LNCaP clone FGC (cell line): ENCODE measurements around the gene SMPD2.
A peak's percentile ranks its signal among the peaks of the same experiment; 100 is the strongest.

Experiments
- DNase-seq: peaks from one replicate; pipeline ENCODE4 v3.0.0-alpha.2; 2011; ENCODE audit warnings: low read depth
- H3K4me3 ChIP-seq: 2 replicates; pipeline ENCODE4 v1.5.1; 2011; ENCODE audit warnings: mild to moderate bottlenecking, low read depth, low read length, control low read depth
- TF ChIP-seq, protein P1 (sequence below): IDR thresholded peaks from 2 replicates; pipeline ENCODE4 v1.5.1; 2012; ENCODE audit warnings: mild to moderate bottlenecking; ENCODE audit not compliant: control insufficient read depth, insufficient read depth; ENCODE audit errors: extremely low read depth

SMPD2 gene

DNA sequence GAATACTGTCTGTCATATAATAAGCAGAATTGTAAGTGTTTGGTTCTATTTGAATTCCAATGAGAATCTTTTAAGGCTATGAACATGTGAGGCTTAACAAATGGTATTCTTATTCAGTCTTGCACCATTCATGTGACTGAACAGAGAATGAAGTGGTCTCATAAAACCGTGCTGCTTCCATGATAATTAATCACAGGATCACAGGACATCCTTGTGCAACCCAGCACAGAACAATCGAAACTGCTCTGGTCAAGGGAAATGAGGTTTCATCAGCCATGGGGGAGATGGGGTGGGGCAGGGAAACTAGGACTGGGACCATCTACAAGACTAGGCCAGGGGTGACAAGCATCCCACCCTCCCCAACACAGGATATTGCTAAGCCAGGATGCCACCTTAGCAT lies 6.1 kb upstream of the SMPD2 start:
- DNase-seq, result no peak
- TF ChIP-seq, protein P1, sequence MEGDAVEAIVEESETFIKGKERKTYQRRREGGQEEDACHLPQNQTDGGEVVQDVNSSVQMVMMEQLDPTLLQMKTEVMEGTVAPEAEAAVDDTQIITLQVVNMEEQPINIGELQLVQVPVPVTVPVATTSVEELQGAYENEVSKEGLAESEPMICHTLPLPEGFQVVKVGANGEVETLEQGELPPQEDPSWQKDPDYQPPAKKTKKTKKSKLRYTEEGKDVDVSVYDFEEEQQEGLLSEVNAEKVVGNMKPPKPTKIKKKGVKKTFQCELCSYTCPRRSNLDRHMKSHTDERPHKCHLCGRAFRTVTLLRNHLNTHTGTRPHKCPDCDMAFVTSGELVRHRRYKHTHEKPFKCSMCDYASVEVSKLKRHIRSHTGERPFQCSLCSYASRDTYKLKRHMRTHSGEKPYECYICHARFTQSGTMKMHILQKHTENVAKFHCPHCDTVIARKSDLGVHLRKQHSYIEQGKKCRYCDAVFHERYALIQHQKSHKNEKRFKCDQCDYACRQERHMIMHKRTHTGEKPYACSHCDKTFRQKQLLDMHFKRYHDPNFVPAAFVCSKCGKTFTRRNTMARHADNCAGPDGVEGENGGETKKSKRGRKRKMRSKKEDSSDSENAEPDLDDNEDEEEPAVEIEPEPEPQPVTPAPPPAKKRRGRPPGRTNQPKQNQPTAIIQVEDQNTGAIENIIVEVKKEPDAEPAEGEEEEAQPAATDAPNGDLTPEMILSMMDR, result no peak
- H3K4me3 ChIP-seq, result no peak overlapping the region

DNA sequence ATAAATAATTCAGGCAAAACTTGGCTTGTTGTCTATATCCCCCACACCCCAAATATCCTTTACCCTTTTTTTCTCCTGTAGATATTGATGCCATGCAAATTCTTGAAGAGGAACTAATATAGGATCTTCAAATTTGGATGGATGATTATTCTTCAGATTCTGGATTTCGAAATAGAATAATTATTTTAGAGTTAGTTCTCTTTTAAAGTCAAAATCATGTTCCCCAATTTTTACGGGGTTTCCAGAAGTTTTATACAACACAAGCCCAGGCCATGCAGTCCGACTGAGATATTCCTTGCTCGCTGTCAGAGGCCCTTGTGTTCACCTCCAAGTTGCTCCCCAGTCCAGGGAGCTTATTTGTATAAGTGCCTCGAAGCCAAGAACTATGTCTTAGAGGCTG lies 4.5 kb upstream of the SMPD2 start:
- no peak overlapping the region for H3K4me3 ChIP-seq
- TF ChIP-seq, protein P1, result no peak
- DNase-seq, result no peak

DNA sequence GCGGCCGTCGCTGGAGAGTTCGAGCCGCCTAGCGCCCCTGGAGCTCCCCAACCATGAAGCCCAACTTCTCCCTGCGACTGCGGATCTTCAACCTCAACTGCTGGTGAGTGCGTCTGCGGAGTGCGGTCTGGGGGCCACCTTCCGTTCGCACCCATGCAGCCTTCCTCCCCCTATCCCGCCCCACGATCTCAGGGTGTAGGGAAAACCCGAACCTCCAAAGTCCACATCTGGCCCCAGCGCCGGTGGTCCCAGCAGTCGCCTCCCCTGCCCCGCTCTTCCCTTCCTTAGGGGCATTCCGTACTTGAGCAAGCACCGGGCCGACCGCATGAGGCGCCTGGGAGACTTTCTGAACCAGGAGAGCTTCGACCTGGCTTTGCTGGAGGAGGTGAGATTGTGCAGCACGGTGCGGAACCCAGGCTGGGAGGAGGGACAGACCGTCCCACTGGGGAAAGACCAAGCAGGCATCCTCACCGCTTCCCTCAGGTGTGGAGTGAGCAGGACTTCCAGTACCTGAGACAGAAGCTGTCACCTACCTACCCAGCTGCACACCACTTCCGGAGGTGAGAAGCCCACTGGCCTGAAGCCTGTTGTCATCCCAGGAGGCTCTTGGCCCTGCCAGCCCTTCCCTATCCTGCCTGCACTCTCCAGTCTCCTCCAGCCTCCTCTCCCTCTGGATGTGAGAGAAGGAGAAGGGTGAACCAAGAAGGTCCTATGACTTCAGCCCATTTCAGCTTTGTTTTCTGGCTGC lies 719 bp downstream of the SMPD2 start:
- TF ChIP-seq, protein P1, result peak; percentile 47
- DNase-seq, result no peak
- H3K4me3 ChIP-seq, result peak overlapping the region; percentile 85

DNA sequence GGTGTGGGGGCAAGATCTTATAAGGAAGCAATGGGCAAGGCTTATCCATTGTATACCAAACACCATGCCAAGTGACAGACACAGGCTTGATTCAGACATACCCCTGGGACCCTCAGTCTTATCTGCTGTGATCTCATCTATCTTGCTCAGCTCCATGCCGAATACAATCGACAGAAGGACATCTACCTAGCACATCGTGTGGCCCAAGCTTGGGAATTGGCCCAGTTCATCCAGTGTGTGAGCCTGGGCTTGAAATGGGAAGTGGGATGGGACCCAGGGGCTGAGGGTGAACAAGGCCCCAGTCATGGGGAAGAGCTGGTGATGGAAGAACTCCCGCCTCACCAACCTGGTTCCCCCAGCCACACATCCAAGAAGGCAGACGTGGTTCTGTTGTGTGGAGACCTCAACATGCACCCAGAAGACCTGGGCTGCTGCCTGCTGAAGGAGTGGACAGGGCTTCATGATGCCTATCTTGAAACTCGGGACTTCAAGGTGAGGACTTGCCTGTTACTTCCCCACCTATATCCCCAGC lies 1.9 kb downstream of the SMPD2 start:
- TF ChIP-seq, protein P1, result no peak
- no peak for DNase-seq
- H3K4me3 ChIP-seq, result no peak overlapping the region

DNA sequence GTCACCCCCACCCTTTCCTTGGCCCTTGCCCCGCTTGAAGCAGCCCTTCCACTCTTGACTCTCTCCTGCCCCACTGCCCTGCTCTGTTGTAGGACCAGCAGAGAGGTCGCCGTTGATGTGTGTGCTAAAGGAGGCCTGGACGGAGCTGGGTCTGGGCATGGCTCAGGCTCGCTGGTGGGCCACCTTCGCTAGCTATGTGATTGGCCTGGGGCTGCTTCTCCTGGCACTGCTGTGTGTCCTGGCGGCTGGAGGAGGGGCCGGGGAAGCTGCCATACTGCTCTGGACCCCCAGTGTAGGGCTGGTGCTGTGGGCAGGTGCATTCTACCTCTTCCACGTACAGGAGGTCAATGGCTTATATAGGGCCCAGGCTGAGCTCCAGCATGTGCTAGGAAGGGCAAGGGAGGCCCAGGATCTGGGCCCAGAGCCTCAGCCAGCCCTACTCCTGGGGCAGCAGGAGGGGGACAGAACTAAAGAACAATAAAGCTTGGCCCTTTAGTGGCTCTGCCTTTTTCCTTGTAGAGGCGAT lies 3.0 kb downstream of the SMPD2 start:
- no peak for DNase-seq
- TF ChIP-seq, protein P1, result no peak
- no peak overlapping the region for H3K4me3 ChIP-seq

DNA sequence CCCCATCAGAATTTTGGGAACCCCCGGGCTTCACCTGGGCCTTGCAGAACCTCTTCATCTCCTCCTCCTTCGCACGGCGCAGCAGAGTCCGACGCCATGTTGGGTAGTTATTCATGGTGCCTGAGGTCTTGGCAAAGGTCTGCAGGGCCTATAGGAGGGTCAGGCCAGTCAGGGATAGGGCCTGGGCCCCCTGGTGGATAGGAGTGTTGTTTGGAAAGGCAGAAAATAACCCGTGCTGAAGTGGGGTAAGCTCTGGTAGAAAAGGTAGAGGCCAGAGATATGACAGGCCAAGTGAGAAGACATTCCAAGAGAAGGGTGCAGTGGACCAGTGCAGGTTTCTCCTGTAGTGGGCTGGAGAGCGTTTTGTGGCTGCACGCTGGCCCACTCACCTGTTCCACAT lies 4.9 kb downstream of the SMPD2 start:
- TF ChIP-seq, protein P1, result no peak
- H3K4me3 ChIP-seq, result no peak overlapping the region

More for the DNA sequence above, 4.9 kb downstream of the SMPD2 start:
- DNase-seq, result no peak
